GM04503 (cell line): ENCODE results near the gene OPN4.

Source experiments
- DNase-seq: peaks from one replicate; pipeline ENCODE4 v3.0.0-alpha.2; 2012; ENCODE audit warnings: low read depth

The OPN4 gene

GRCh38 chr10:86699991-86700840 is 45.9 kb downstream of the OPN4 start:
- no peak for DNase-seq

GRCh38 chr10:86700851-86701617 is 46.7 kb downstream of the OPN4 start:
- DNase-seq, result no peak

GRCh38 chr10:86703176-86703575 is 48.8 kb downstream of the OPN4 start:
- no peak for DNase-seq

GRCh38 chr10:86705139-86705538 is 50.8 kb downstream of the OPN4 start:
- DNase-seq, result no peak

GRCh38 chr10:86705905-86706304 is 51.6 kb downstream of the OPN4 start:
- DNase-seq, result no peak

- DNase-seq, result no peak
Measured at GRCh38 chr10:86706401-86706841, 52.1 kb downstream of the OPN4 start.

- DNase-seq, result no peak
Measured at GRCh38 chr10:86706977-86707376, 52.6 kb downstream of the OPN4 start.

GRCh38 chr10:86707505-86707904 is 53.2 kb downstream of the OPN4 start:
- no peak for DNase-seq

GRCh38 chr10:86708068-86708782 is 53.9 kb downstream of the OPN4 start:
- no peak for DNase-seq

GRCh38 chr10:86708783-86709380 is 54.5 kb downstream of the OPN4 start:
- DNase-seq, result no peak

- DNase-seq, result no peak
Measured at GRCh38 chr10:86709396-86710185, 55.2 kb downstream of the OPN4 start.

GRCh38 chr10:86710987-86711512 is 56.7 kb downstream of the OPN4 start:
- peak; percentile 50 for DNase-seq

- no peak for DNase-seq
Measured at GRCh38 chr10:86711513-86712316, 57.4 kb downstream of the OPN4 start.

- no peak for DNase-seq
Measured at GRCh38 chr10:86712317-86712707, 58.0 kb downstream of the OPN4 start.

GRCh38 chr10:86715156-86715795 is 60.9 kb downstream of the OPN4 start:
- DNase-seq, result no peak

GRCh38 chr10:86715836-86716235 is 61.5 kb downstream of the OPN4 start:
- DNase-seq, result no peak
